GM18861 (cell line): ENCODE data around the gene H2BK1.

ENCODE experiments used
- ATAC-seq: cut with Tn5 transposase; IDR thresholded peaks from one replicate; pipeline ENCODE4 v1.9.1; 2021; ENCODE audit not compliant: unreplicated experiment

The H2BK1 gene

GRCh38 chr7:151210087-151210854 lies at the start of gene H2BK1:
TSS of gene H2BK1 (minus strand) at chr7:151210488. CDS start at chr7:151210318, 170 bp downstream.
- ATAC-seq: no peak

- ATAC-seq: no peak
These were observed 47.7 kb upstream of the H2BK1 start for GRCh38 chr7:151257990-151258389.

GRCh38 chr7:151256410-151257045 lies 46.2 kb upstream of the H2BK1 start:
- ATAC-seq: no peak

- ATAC-seq: no peak
These were observed 45.1 kb upstream of the H2BK1 start for GRCh38 chr7:151255390-151255789.

GRCh38 chr7:151254851-151255250 lies 44.6 kb upstream of the H2BK1 start:
- no peak for ATAC-seq

- ATAC-seq: no peak
These were observed 44.0 kb upstream of the H2BK1 start for GRCh38 chr7:151254316-151254715.

GRCh38 chr7:151252961-151253711 lies 42.8 kb upstream of the H2BK1 start:
- ATAC-seq: no peak

- ATAC-seq: no peak
These were observed 42.2 kb upstream of the H2BK1 start for GRCh38 chr7:151252561-151252835.

GRCh38 chr7:151251689-151252560 lies 41.6 kb upstream of the H2BK1 start:
- no peak for ATAC-seq

GRCh38 chr7:151251328-151251688 lies 41.0 kb upstream of the H2BK1 start:
- no peak for ATAC-seq

GRCh38 chr7:151250181-151251132 lies 40.2 kb upstream of the H2BK1 start:
- ATAC-seq: no peak

GRCh38 chr7:151249732-151250072 lies 39.4 kb upstream of the H2BK1 start:
- ATAC-seq: no peak

- no peak for ATAC-seq
These were observed 38.9 kb upstream of the H2BK1 start for GRCh38 chr7:151249034-151249731.

GRCh38 chr7:151248346-151249033 lies 38.2 kb upstream of the H2BK1 start, which contains the start of gene SMARCD3:
TSS of gene SMARCD3 (minus strand) at chr7:151248694. CDS start at chr7:151248562, 132 bp downstream.
- no peak for ATAC-seq

GRCh38 chr7:151247611-151248345 lies 37.5 kb upstream of the H2BK1 start:
- no peak for ATAC-seq

- ATAC-seq: no peak
These were observed 36.7 kb upstream of the H2BK1 start for GRCh38 chr7:151246851-151247580.

GRCh38 chr7:151246102-151246850 lies 36.0 kb upstream of the H2BK1 start:
- ATAC-seq: no peak
